ENCODE measurements around the gene MYL11.

GRCh38 chr16:30395155-30395991, 20.8 kb downstream of the MYL11 start, which contains the start of gene ZNF48:
- TF ChIP-seq POLR2A (IDR thresholded peaks at IDR 0.05; ENCODE audit: low read length) (no peak), GATA1 (IDR thresholded peaks at IDR 0.05; ENCODE audit: low read depth, low read length) (no peak)
